Stimulated activated CD8-positive, alpha-beta memory T cell treated with anti-CD3 and anti-CD28 coated beads, Interleukin-12 subunit alpha, Interleukin-12 subunit beta, amount 100 ng/mL, for 24 hours (primary cell): ENCODE data around the gene CAMSAP1.

Source experiments
- DNase-seq: peaks from one replicate; pipeline ENCODE4 v3.0.0-alpha.2; 2020; ENCODE audit errors: extremely low read depth

CAMSAP1 gene

GRCh38 chr9:135774239-135774747 lies 133.1 kb downstream of the CAMSAP1 start:
- no peak for DNase-seq

DNA sequence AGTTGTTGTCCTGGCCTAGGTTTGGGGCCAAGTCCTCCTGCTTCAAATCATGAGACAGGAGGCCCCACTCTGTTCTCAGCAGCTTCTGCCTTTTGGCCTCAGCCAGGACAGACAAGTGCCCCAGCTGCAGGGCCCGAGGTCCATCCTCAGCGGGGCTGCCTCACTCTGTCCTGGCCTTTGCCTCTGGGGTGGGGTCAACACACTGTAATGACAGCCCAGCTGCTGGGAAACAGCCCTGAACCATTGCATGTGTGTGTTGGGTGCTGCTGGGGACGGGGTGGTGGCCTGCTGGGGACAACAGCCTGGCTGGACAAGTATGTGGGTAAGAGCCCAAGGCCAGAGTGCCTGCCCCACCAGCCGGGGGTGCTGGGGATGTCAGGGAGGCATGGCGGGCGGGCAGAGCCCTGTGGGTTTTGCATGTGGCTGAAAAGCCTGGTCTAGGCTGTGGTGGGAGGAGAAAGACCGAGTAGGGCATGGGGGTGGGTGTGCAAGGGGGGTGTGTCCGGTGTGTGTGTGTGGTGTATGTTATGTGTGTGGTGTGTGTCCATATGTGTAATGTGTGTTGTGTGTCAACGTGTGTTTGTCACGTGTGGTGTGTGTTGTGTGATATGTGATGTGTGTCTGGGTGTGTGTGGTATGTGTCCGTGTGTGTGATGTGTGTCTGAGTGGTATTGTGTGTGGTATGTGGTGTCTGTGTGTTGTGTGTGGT lies 133.7 kb downstream of the CAMSAP1 start:
- DNase-seq, result no peak

DNA sequence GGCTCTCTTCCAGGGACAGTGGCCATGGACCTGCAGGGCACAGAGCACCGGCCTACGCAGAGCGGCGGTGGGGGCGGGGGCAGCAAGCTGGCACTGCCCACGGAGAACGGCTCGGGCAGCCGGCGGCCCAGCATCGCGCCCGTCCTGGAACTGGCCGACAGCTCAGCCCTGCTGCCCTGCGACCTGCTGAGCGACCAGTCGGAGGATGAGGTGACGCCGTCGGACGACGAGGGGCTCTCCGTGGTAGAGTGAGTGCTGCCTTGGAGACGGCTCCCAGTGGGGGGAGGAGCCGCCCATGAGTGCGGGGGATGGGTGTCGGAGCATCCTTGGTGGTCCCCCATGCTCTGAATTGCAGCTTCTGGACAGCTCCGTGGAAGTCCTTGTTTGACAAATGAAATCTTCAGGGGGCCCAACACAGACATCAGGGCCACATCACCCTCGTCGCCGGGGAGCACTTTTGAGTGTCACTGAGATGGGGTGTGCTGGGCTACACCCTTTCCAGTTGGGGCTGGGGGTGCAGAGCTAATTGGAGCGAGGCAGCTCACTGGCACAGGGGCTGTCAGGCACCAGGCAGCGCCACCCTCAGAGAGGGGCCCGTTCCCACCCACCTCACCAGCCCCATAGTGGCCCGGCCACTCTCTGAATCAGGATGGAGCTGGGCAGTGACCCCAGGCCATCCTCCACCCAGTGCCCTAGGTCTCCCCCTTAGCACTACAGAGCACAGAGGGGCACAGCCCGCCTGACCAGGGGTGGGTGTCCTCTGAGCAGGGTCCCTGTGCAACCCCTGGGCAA lies 134.4 kb downstream of the CAMSAP1 start:
- no peak for DNase-seq

GRCh38 chr9:135772056-135772646 lies 135.2 kb downstream of the CAMSAP1 start:
- DNase-seq, result no peak

- DNase-seq, result no peak
These were observed 135.8 kb downstream of the CAMSAP1 start for GRCh38 chr9:135771401-135772051.

- no peak for DNase-seq
These were observed 136.6 kb downstream of the CAMSAP1 start for GRCh38 chr9:135770771-135771170.

- no peak for DNase-seq
These were observed 137.2 kb downstream of the CAMSAP1 start for GRCh38 chr9:135770203-135770535.

- no peak for DNase-seq
These were observed 137.7 kb downstream of the CAMSAP1 start for GRCh38 chr9:135769489-135770202.

DNA sequence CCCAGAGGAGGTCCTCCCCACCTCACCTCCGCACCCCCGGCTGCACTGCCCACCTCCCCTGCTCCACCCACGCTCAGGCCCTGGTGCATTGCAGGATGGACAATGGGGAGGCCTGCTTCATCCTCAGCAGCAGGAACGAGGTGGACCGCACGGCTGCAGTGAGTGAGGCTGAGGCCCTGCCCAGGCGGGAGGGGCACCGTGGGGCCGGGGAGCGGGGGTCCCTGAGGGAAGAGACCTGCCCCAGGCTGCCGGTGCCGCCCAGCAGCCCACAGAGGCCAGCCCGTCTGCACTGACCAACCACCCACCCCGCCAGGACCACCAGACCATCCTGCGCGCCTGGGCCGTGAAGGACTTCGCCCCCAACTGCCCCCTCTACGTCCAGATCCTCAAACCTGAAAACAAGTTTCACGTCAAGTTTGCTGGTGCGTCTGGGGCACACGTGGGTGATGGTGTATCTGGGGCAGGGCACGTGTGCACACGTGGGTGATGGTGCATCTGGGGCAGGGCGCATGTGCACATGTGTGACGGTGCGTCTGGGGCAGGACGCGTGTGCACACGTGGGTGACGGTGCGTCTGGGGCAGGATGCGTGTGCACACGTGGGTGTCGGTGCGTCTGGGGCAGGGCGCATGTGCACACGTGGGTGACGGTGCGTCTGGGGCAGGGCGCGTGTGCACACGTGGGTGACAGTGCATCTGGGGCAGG lies 138.7 kb downstream of the CAMSAP1 start:
- DNase-seq, result no peak

- DNase-seq, result no peak
These were observed 140.6 kb downstream of the CAMSAP1 start for GRCh38 chr9:135766707-135767106.

GRCh38 chr9:135766251-135766650 lies 141.1 kb downstream of the CAMSAP1 start:
- DNase-seq, result no peak

GRCh38 chr9:135765416-135765815 lies 141.9 kb downstream of the CAMSAP1 start:
- DNase-seq, result no peak

GRCh38 chr9:135764731-135765130 lies 142.6 kb downstream of the CAMSAP1 start:
- no peak for DNase-seq

- DNase-seq, result no peak
These were observed 143.5 kb downstream of the CAMSAP1 start for GRCh38 chr9:135763716-135764446.

GRCh38 chr9:135762921-135763320 lies 144.4 kb downstream of the CAMSAP1 start:
- DNase-seq, result no peak

- DNase-seq, result no peak
These were observed 145.5 kb downstream of the CAMSAP1 start for GRCh38 chr9:135761845-135762168.

- no peak for DNase-seq
These were observed 146.0 kb downstream of the CAMSAP1 start for GRCh38 chr9:135761150-135761844.

GRCh38 chr9:135760465-135760864 lies 146.9 kb downstream of the CAMSAP1 start:
- DNase-seq, result no peak

GRCh38 chr9:135759676-135760300 lies 147.6 kb downstream of the CAMSAP1 start:
- DNase-seq, result no peak
